HG02763 (cell line): ENCODE measurements around the gene NHLH1.

Source experiments
- ATAC-seq: cut with Tn5 transposase; IDR thresholded peaks from one replicate; pipeline ENCODE4 v1.9.1; 2021; ENCODE audit warnings: mild to moderate bottlenecking, moderate library complexity; ENCODE audit not compliant: unreplicated experiment

The NHLH1 gene

GRCh38 chr1:160409486-160409885 lies 42.6 kb downstream of the NHLH1 start:
- ATAC-seq = no peak

DNA sequence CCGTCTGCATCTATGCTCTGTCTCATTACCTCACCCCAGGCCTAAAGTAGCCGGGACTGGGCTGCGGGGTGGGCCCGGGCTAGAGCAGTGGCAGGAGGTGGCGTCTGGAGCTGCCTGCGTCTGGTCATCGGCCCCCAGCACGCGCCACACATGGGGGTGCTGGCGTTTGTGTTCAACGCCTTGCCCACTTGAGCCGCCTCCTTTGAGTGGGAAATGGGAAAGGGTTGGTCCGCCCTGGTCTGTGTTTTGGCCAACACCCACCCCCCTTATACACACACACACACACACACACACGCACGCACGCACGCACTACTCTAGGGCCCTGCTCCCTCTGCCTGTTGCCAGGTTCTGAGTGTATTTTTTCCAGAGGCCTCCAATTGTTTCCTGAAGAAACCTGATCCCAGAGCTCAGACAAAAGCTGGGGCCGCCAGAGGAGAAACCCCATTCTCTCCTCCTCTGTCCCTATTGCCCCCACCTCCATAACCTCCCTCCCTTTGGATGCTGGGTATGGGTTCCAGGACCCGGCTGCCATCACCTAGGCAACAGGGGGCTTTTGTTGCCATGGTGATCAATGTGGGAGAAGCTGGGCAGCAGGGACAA lies 43.6 kb downstream of the NHLH1 start:
- ATAC-seq = no peak

DNA sequence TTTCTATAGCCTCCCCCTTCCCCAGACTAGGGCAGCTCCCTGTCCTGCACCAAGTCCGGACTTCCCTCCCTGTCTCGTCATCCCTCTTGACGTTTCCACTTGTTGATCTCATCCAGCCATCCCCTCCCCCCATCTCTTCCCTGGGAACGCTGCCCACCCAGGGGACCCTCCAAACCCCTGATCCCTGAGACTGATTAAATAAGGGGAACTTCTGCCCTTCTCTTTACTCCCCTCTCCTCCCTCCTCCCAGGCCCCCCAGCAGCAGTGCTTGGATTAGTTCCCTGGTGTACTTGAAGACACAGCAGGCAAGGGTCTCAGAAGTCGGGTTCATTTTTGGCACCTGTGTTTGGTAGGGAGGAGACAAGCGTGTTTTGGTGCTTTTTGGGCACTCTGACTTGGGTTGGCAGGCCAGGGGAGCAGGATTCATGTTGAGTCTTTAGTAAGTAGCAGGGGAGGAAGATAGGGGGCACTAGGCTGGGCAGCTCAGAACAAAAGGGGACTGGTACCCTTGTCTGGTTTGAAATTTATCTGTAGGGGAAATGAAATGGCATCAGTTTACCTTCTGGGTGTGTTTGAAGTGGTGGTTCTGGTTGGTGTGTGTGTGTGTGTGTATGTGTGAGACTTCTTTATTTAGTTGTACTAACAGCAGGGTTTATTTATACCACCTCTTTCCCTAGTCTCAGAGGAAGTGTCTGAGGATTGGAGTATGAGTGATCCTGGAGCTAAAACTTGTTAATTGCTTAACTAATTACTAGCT lies 44.6 kb downstream of the NHLH1 start:
- no peak for ATAC-seq

DNA sequence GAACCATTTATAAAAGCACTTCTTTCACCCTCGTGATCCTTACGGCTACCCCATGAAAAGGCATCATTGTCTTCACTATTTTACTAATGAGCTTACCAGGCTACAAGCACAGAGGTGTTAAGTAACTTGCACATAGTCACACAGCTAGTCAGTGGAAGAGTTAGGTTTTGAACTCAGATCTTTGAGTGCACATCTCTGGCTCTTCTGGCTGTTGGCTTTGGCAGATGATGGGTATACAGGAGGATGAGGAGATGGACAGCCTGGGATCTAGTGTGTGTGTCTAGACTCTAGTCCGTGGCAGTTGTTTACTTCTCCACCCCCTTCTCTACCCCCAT lies 45.1 kb downstream of the NHLH1 start:
- ATAC-seq = no peak

GRCh38 chr1:160413716-160414115 lies 46.8 kb downstream of the NHLH1 start:
- ATAC-seq = no peak

DNA sequence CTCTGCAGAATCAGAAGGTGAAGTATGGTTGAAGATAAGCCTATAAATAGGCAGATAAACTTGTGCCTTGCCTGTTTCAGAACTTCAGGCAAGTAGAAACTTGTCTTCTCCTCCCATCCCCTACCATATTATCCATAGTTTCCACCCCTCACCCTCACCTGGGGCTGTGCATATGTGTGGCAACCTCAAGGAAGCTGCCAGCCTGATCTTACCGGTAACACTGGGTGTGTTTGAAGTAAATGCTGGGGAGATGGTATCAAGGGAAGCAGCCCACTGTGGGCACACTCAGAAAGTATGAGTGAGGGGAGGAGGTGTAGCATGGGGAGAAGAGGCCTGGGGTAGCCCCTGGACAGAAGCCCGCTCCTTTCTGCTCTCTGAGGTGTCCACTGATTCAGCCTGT lies 48.0 kb downstream of the NHLH1 start:
- no peak for ATAC-seq

GRCh38 chr1:160415696-160416290 lies 48.9 kb downstream of the NHLH1 start:
- ATAC-seq = no peak

- no peak for ATAC-seq
These were observed 49.5 kb downstream of the NHLH1 start for GRCh38 chr1:160416369-160416768.

GRCh38 chr1:160418483-160418882 lies 51.6 kb downstream of the NHLH1 start:
- ATAC-seq = no peak

GRCh38 chr1:160419150-160419837 lies 52.4 kb downstream of the NHLH1 start:
- ATAC-seq = no peak

DNA sequence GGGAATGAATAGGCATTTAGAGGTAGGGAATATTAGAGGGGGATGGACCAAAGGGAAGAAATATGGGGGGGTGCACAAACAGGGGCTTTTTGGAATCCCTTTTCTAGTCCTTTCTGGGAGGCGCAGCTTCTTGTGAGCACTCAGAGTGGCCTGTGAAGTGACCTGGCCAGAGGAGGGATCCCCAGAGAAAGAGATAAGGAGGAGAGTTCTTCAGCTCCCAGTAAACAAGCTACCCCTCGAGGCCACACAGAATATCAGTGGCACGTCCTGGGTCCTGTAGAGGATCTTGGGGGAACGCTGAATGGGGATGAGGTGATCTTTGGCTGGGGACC lies 52.9 kb downstream of the NHLH1 start:
- ATAC-seq = no peak

DNA sequence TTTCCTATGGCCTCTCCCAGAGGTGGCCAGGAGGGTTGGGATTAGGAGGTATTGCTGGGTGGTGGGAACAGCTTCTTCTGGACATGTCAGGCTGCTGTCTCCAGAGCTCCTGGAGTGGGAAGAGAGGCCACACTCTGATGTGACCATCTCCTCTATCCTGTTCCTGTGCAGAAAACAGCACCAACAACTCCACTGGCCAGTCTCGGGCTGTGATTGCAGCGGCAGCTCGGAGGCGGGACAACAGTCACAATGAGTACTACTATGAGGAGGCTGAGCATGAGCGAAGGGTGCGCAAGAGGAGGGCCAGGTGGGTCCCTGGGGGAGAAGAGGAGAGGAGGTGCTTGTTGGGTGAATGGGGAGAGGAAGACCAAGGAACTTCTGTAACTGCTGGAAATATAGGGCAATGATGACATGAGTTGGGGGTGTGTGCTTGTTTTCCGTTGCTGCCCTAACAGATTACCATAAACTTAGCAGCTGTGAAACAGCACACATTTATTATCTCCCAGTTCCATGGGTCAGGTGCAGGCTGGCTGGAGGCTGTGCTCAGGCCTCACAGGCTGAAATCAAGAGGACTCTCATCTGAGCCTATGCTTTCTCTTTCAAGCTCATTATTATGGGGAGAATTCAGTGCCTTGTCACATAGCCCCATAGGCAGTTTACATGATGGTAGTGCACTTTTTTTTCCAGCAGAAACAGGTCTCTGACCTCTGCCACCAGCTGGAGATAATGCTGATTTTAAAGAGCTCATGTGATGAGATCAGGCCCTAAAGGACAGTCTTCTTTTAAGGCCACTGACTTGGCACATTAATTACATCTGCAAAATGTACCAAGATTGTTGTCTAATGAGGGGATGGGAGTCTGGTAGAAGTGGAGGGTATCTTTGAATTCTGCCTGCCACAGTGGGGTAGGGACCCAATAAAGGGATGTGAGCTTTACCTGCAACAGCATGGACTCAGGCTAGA lies 54.3 kb downstream of the NHLH1 start:
- ATAC-seq = no peak

DNA sequence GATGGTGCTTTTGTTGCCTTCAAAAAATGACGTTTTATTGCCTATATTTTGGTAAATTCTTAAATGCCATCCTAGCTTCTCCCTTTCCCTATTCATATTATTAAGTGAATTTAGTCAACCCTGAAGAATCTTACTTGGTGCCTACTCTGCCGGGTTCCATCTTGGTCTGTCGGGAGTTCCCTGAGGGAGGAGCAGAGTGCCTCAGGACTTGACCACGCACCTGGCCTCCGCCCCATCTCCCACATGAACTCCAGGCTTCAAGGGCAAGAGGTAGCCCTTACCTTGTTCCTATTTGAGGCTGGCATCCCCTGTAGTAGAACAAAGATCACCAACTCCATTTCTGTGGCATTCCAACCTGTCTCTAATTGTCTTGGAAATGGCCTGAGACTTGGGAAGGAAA lies 55.0 kb downstream of the NHLH1 start:
- ATAC-seq = no peak
